GM20431 (cell line): Measurements from ENCODE around the gene SEMA4D.

Experiments
- in situ Hi-C: fragments of 300-500 bp; cut with MseI, MboI; formaldehyde crosslinking; loops from one replicate; pipeline ENCODE4 v1.15.0; 2020; ENCODE audit warnings: low sequenced_read_pairs; ENCODE audit not compliant: unreplicated experiment

The SEMA4D gene

DNA sequence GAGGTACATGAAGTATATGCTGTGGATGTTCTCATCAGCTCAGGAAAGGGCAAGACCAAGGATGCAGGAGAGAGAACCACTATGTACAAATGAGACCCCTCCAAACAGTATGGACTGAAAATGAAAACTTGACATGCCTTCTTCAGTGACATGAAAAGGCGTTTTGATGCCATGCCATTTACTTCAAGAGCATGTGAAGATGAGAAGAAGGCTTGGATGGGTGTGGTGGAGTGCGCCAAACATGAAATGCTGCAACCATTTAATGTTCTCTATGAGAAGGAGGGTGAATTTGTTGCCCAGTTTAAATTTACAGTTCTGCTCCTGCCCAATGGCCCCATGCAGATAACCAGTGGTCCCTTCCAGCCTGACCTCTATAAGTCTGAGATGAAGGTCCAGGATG lies 47.7 kb downstream of the SEMA4D start:
- in situ Hi-C loops = no loop called here

DNA sequence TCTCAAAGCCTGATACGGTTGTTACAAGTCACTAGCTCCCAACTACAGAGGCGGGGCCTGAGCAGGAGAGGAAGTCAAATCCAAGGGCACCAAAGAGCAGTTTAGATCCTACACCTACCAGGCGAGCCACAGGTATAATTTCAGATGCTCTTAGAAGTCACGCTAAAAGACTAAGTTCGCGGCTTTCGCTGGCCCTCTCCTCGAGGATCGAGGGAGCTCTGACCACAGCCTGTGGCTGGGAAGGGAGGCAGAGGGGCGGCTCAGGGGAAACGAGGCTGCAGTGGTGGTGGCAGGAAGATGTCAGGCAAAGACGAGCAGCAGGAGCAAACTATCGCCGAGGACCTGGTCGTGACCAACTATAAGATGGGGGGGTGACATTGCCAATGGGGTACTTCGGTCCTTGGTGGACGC lies 48.6 kb downstream of the SEMA4D start:
- in situ Hi-C loops = no loop called here

DNA sequence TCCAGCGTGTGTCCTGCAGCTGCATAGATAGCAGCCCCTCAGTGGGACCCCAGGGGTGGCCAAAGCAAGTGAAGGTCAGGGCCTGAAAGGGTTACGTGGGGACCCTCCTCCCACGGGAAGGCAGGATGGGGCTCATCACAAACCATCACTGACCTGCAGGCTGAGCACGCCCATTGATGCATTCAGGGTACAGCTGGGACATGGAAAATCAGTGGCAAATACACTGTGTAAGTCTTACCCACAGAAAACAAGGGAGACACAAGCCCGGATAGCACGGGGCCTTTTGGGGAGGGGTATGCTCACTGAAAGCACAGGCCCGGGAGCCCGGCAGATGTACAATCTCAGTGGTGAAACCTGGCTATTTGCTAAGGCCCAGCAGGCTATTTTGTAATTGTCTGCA lies 49.1 kb downstream of the SEMA4D start:
- in situ Hi-C loops = no loop called here

DNA sequence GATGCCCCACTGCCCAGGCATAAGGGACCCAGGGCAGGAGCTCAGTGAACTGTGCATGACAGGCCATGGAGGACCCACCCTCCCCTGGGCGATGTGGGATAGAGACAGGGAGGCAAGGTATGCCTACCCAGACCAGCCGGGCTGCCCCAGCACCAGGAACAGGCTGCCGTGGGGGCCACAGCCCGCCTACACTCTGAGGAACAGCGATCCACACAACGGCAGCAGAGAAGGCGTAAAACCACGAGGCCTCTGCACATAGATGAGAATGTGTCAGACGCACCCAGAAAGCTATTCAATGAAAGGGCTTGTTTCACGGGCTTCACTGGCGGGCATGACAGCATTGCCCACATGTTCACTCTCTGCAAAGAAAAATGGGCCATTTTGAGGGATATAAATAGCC lies 49.5 kb downstream of the SEMA4D start:
- in situ Hi-C loops = no loop called here

DNA sequence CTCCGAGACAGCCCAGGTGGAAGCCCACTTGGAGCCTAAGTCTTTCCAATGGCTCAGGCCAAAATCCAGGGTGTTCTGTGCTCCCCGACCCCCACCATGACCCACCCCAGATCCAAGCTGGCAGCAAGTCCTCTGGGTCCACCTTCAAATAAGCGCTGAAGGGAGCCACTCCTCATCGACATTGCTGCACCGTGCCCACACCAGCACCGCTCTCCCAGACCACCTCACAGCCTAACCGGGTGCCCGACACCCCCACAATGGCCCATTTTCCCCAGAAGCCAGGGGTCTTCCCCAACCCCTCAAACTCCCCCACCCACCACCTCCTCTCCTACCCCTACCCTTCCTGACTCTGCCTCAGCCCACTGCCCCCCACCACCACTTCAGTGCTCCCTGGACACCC lies 50.5 kb downstream of the SEMA4D start:
- in situ Hi-C loops = no loop called here

DNA sequence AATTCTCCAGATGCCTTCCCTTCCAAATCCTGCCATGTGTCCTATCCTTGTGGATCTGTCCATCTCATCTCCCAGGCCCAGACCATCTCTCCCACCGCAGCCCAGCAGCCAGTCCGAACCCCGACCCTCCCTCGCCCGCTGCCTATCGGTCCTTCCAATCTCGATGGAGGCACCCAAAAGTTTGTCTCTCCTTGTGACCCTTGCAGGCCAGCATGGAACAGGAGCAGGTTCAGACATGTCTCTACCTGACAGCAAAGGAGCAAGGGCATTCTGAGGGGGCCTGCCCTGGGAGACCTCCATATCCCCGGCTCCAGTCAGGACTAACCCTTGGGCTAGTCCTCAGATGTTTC lies 51.0 kb downstream of the SEMA4D start:
- in situ Hi-C loops = no loop called here

DNA sequence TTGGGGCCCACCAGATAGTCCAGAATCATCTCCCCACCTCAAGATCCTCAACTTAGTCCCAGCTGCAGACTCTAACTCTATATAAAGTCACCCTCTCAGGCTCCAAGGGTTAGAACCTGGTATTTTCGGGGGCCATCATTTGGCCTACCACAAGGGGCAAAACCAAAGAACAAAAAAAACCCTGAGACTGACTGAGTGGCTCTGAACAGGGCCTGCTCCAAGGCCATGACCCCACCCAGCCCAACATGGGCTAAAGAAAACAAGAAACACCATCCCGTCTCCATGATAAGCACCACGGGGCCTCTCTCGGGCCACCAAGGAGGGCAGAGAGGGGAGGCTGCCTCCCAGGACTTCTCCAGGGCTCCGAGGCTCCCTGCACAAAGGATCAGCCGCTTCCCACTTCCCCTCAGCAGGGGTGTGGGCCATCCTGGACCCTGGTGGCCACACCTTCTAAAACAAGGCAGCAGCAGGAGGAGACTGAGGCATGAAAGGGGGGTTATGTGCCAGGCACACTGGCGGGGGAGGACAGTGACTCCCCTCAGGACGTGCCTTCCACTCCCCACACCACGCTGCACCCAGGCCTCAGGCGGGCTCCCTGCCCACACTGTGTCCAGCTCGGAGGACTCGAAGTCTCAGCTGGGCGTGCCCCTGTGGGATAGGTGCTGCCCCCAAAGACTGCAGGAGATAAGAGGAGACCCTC lies 51.5 kb downstream of the SEMA4D start:
- in situ Hi-C loops = no loop called here

DNA sequence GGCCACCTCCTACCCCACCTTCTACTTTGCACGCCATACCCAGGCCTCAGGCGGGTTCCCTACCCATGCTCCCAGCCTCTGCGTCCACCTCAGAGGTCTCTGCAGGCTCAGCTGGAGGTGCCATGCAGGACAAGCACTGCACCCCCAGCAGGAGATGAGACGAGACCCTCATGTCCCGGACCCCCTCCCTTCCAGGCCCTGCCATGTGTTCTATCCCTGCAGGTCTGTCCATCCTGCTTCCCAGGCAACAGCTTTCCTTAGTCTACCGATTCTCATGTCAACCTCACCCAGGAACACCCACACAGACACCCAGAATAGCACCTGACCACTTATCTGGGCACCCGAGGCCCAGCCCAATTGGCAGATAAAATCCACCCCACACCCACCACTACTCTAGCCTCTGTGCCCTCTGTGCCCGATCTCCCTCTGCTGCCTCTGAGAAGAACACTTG lies 52.1 kb downstream of the SEMA4D start:
- in situ Hi-C loops = no loop called here

DNA sequence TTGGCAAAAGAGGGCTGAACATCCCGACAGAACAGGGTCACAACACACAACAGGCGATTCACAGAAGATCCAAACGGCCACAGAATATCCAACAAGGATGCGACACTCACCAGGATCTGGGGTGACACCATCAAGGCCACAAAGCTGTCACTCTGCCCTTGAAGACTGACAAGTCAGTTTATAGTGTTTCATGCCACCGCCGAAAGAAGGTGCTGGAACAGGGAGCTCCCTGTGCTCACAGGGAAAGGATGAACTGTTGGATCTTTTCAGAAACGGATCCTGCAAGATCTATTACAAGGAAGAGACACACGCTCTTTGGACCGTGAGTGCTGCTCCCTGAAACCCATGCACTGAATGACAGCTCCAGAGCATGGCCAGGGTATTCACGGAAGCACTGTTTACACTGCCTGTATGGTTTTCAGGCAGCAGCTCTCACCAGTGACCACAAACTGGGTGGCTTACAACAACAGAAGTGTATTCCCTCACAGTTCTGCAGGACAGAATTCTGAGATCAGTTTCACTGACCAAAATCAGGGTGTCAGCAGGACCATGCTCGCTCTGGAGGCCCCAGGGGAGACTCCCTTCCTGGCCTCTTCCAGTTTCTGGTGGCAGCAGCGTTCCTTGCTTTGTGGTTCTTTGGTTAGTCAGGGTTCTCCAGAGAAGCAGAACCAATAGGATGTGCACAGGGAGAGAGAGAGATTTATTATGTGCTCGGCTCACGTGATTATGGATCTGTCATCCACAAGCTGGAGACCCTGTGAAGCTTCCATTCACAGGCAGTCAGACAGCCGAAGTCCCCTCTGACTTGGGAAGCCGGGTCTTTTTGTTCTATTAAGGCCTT lies 52.8 kb downstream of the SEMA4D start:
- in situ Hi-C loops = no loop called here

DNA sequence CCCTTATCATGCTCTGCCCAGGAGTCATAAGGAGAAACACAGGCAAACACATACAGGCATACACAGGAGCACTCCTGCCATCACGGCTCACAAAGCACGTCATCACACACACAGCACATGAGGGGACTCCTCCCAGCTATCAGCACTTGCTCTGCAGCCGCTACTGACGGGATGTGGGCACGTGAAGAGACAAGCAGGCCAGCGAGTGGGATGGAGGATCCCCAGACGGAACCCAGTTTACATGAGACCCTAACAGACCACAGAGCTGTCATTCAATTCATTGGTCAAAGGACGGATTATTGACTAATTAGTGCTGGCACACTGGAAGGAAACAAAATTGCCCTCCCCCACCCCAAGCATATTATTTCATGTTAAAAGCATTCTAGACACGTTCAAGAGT lies 53.6 kb downstream of the SEMA4D start:
- in situ Hi-C loops = no loop called here

DNA sequence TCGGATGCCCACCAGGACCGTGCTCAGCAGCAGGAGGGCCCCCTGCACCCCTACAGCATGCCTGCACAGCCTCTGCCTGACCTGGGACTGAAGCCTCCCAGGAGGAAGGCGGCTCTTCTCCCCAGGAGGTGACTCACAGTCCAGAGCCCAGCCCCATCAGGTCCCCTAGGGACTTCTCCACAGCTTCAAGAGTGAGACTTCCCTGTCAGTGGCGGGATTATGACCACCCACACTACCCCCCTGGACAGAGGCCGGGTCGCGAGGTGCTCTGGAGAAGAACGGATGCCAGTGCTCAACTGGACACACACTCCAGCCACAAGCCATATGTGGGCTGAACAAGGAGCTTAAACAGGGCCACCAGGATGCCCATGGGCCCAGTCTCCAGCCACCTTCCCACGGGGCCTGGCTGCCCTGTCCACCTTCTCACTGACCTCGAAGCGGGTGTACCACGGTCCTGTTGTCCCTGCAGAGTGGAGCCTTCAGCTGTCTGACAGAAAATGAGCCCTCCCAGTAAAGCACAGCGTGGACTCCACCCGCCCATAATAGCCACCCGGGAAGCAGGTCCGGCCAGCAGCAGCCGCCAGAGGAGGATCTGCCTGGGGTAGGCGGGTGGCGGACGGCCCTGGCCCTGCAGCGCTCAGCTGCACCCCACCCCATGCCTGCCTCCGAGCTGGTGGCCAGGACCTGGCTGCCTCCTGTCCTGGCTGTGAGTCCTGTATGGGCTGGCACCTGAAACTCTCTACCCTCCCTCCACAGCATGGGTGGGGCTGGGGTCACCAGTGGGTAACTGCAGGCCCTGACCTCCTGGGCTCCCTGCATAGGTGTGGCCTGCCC lies 54.7 kb downstream of the SEMA4D start:
- in situ Hi-C loops = no loop called here

DNA sequence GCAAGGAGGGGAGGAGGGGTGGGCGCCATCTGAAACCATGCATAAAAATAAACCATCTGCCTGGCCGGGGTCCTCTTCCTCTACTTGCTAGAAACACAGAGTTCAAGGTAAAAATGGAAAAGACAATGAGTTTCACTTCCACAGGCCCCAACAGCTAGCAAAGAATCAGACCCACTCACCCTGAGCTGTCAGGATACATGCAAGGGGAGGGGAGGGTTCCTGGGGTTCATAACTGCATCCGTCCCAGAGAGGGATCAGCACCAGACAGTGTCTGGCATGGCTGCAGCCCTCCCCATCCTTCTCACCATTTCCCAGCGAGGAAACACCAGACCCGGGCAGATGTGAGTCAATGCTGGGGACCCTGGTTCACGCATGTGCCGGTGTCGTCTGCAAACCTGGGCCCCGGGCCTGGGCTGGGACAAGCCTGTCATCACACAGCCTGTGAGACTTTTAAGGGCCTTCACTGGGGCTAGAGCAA lies 55.4 kb downstream of the SEMA4D start:
- in situ Hi-C loops = no loop called here

DNA sequence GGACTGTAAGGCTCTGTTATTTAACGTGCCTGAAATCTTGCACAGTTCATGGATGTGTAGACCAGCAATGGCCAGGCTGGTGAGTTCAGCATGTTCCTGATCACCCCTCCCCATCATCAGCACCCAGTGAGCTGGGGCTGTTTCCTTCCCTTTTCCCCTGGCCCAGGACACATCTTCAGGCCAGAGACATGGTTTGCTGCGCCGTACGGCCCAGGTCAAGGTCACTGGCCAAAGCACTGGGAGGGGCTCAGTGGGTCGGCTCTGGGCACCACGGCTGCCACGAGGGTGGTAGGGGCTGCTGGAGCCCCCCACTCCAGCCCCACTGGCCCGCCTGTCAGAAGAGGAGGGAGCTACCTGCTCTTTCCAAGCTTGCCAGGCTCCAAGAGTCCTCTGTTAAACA lies 55.9 kb downstream of the SEMA4D start:
- in situ Hi-C loops = no loop called here

DNA sequence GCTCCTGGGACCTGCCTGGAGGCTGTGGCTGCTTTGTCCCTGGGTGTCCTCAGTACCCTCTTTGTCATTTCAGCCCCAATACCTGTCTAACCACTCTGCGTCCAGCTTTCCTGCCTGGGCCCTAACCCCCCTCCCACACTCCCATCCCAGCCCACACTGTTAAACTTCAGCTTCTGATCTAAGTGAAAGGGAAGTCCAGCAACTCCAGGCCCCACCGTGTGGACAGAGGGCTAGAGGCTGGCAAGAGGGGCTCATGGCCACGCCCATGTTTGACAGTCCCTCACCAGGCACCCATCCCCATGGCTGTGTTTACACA lies 56.3 kb downstream of the SEMA4D start:
- in situ Hi-C loops = no loop called here

DNA sequence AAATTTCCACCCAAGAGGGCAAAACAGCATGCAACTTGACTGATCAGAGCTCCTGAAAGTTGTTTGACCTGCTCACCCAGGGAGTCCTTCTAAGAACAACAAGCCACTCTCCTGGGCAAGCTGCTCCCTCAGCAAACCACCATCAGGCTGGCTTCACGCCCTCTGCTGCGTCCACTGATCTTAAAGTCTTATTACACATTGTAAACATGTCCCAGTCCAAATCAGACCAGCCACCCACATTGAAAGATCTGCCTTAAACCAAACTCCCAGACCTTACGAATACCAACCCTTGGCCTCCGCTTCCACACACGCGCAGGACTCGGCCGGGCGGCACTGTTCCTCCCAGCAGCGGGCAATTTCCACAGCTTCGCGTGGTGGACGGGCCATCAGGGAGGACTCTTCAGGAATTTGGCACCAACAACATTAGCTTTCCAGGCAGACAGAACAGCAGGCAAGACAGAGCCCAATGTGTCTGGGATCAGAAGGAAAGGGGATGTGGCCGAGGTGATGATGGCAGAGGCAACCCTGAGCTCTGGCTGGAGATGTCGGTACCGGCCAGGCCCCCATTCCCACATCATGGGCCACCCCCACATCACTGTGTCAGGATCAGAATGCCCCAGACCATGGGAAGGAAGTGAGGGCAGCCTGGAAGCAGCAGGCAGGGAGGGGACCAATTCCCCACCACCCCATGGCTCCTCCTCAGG lies 56.8 kb downstream of the SEMA4D start:
- in situ Hi-C loops = no loop called here

DNA sequence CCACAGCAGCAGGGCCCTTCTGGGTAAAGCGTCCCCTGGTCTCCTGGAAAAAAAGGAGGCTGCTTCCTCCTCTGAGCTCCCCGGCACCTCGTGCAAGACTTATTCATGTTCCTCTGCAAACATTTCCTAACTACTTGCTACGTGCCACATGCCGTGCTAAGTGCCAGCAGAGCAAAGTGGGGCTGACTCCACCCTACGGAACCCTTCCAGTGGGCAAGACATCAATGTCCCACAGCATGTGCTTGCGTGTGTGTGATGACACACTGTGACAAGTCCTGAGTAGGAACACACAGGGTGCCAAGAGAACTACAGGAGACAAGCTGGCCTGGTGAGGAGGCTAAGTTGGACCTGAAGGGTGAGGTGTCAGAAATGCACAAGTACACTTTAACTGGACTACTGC lies 57.4 kb downstream of the SEMA4D start:
- in situ Hi-C loops = no loop called here

DNA sequence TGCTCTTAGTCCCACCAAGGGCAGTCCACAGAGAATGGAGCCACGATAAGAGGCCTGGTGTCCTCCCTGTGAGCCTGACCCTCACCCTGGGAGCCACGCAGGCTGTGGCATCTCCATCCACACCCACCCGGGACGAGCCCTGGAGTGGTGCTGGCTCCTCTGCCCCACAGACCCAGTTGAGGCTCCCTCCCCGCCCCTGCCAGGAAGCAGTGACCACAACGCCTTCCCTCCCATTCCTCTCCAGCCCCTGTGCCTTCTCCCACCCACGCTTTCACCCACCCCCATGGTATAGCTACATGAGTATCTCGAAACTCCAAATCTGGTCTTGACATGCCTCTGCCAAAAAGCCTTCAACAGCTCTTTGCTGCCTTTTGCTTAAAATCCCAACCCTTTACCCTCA lies 57.9 kb downstream of the SEMA4D start:
- in situ Hi-C loops = no loop called here

DNA sequence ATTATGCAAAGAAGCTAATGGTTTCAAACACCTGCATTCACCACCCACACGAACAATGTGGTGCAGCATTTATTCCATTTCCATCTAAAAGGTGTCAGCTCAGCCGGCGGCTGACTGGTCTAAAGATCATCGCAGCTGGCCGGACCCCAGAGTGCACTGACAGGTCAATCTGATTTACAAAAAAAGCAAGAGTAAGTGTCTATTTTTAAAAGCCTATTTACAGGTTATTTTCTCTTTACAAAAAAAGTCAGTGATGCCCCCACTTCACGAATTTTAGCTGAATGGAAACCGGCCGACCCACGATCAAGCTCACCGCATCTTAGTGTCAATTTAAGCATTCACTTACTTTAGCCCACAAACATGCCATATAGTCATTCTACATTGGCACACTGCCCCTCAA lies 58.3 kb downstream of the SEMA4D start:
- in situ Hi-C loops = no loop called here

DNA sequence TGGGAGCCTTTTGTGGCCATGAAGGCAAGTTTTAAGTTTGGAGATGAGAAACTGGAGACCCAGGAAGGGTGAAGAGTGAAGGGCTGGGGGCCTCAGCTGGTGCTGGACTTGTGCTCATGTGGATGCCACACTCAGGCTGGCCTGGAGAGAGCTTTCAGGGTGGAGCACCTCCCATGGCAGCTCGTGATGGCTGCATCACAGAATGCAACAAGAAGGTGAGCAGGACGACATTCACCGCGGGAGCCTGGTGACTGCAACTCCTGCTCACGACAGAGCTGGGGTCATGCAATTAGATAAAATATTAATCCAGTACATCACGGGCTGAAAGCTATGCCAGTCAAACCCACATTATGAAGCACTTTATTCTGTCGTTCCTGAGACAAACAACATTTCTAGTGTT lies 59.7 kb downstream of the SEMA4D start:
- in situ Hi-C loops = no loop called here

DNA sequence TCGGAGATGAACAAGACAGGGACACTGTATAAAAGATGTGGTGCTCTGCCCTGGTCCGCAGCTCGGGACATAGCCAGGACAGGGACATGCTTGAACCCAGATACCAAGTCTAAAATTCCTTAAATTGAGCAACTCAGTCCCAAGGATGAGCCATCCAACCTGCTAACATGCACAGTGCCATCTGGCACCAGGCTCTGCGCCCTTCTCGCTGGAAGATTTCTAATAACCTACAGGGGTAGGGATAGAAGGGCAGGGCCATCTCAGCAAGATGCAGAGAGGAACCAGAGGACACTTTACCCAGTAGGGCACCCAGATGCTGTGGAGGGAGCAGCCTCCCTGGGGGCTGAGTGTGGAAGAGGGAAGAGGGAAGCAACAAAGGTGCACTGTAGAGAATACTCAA lies 60.1 kb downstream of the SEMA4D start:
- in situ Hi-C loops = no loop called here
